Measurements from ENCODE around the gene UBR7.

DNA sequence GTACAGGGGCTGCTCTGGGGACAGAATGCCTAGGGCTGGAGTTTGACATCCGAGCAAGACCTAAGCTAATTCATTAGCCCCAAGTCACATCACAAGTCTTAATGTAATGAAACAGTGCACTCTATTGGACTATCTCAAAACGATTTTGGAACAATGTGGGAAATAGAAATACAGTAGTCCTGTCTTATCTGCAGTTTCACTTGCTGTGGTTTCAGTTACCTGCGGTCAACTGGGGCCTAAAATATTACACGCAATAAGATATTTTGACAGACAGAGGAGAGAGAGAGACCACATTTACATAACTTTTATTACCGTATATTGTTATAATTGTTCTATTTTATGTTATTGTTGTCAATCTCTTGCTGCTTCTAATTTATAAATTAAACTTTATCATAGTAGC lies 43.5 kb upstream of the UBR7 start:
- TF ChIP-seq EZH2phosphoT487 (IDR thresholded peaks at IDR 0.05; ENCODE audit: insufficient read depth, low read depth) (no peak), EZH2 (IDR thresholded peaks at IDR 0.05; ENCODE audit: insufficient read depth, poor library complexity, severe bottlenecking) (no peak)
